ENCODE measurements around the gene BCL11A. TPM values are rescaled to one million over a fixed set of nuclear protein-coding genes. Genes with fewer than 3 reads are reported as not detected.

BCL11A gene
- total and polyA plus RNA-seq, 2 experiments from 2014 or later, result 3.5 to 8.9 TPM

GRCh38 chr2:60498127-60498815 lies 55.2 kb downstream of the BCL11A start:
- in situ Hi-C loops (cut with MboI), result no loop called here
- Histone ChIP-seq H3K79me2 (ENCODE audit: insufficient read depth) (no peaks in the 10 kb centered on the region), H3K4me1 (ENCODE audit: insufficient read depth) (peaks cover 7% of the 10 kb centered on the region; the same call in 1 of the 2 replicates), H3F3A (ENCODE audit: insufficient read depth) (no peaks in the 10 kb centered on the region), H3K4me2 (ENCODE audit: unreplicated experiment) (no peak overlapping the region), H3K9me3 (ENCODE audit: low read depth) (no peaks in the 10 kb centered on the region), H3K27me3 (replicated peaks; ENCODE audit: insufficient read depth) (no peaks in the 10 kb centered on the region), H2AFZ (no peak overlapping the region), H3K9me2 (ENCODE audit: insufficient read depth) (no peaks in the 10 kb centered on the region), H4K20me1 (ENCODE audit: insufficient read depth) (no peaks in the 10 kb centered on the region), H3K4me3 (no peak overlapping the region), H3K9ac (no peak overlapping the region), H3K27ac (no peak overlapping the region), H3K36me3 (ENCODE audit: low read depth) (no peaks in the 10 kb centered on the region)
- WGBS, 2 experiments (ENCODE audit: low coverage in 1 of 2, low lambda C conversion rate in 2 of 2, missing lambda C conversion rate in 2 of 2), result 92 to 96% methylated on average over 8 of the region's 8 CpGs
- no peak for TF ChIP-seq EZH2 (IDR thresholded peaks at IDR 0.05; ENCODE audit: insufficient read depth, poor library complexity, severe bottlenecking)
- TF ChIP-seq EZH2phosphoT487 (IDR thresholded peaks at IDR 0.05; ENCODE audit: insufficient read depth, low read depth), result no peak
- no peak for DNase-seq

DNA sequence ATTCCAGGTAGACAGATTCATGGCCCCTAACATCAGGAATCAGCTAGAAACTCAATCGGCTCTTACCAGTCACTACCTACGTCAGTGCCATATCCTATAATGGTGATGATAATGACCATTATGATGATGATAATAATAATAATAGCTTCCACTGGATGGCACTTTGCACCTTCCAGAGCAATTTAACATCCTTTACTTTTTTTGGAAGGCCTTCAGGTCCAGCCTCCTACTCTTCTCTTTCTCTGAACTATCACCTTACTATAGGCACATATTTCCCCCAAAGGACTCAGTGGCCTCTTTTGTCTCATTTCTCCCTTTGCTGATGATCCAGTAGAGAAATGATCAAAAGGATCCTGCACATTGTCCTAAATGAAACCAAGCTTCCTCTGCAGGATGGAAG lies 56.0 kb downstream of the BCL11A start:
- no peaks in the 10 kb centered on the region for H3K36me3 ChIP-seq (ENCODE audit: low read depth)
- H3K4me2 ChIP-seq (ENCODE audit: unreplicated experiment), result no peak overlapping the region
- H4K20me1 ChIP-seq (ENCODE audit: insufficient read depth), result no peaks in the 10 kb centered on the region
- H3K4me1 ChIP-seq (ENCODE audit: insufficient read depth), result peaks cover 7% of the 10 kb centered on the region; the same call in 1 of the 2 replicates
- H3K4me3 ChIP-seq, result no peak overlapping the region
- H3K9me3 ChIP-seq (ENCODE audit: low read depth), result no peaks in the 10 kb centered on the region
- in situ Hi-C loops (cut with MboI), result no loop called here
- no peak for TF ChIP-seq EZH2phosphoT487 (IDR thresholded peaks at IDR 0.05; ENCODE audit: insufficient read depth, low read depth)
- TF ChIP-seq EZH2 (IDR thresholded peaks at IDR 0.05; ENCODE audit: insufficient read depth, poor library complexity, severe bottlenecking), result no peak
- H3K9me2 ChIP-seq (ENCODE audit: insufficient read depth), result no peaks in the 10 kb centered on the region
- DNase-seq, result no peak
- no peak overlapping the region for H3K27ac ChIP-seq
- no peaks in the 10 kb centered on the region for H3K79me2 ChIP-seq (ENCODE audit: insufficient read depth)
- H3K9ac ChIP-seq, result no peak overlapping the region
- no peak overlapping the region for H2AFZ ChIP-seq
- 71 to 72% methylated on average over 2 of the region's 2 CpGs for WGBS, 2 experiments (ENCODE audit: low coverage in 1 of 2, low lambda C conversion rate in 2 of 2, missing lambda C conversion rate in 2 of 2)
- H3K27me3 ChIP-seq (replicated peaks; ENCODE audit: insufficient read depth), result no peaks in the 10 kb centered on the region
- no peaks in the 10 kb centered on the region for H3F3A ChIP-seq (ENCODE audit: insufficient read depth)

DNA sequence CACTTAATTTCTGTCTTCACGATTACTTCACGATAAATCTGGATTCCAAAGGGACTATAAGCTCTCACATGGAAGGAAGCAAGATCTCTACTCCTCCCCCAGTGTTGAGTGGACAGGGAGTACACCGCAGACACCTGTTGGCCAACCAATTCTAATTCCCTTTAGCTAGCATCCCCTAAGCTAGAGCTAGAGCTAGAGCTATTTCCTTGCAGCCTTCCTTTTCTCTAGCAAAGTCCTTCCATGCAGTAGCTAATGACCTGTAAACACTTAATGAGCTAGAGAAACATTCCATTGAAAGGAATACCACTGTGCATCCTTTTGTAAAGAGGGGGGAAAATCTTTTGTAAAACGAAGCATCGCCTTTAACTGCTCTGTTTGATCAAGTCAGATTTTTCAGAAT lies 56.5 kb downstream of the BCL11A start:
- 95 to 99% methylated on average over 5 of the region's 5 CpGs for WGBS, 2 experiments (ENCODE audit: low coverage in 1 of 2, low lambda C conversion rate in 2 of 2, missing lambda C conversion rate in 2 of 2)

GRCh38 chr2:60496475-60496874 lies 57.0 kb downstream of the BCL11A start:
- no peaks in the 10 kb centered on the region for H3K9me2 ChIP-seq (ENCODE audit: insufficient read depth)
- peaks cover 7% of the 10 kb centered on the region; the same call in 1 of the 2 replicates for H3K4me1 ChIP-seq (ENCODE audit: insufficient read depth)
- in situ Hi-C loops (cut with MboI), result no loop called here
- no peak overlapping the region for H3K4me2 ChIP-seq (ENCODE audit: unreplicated experiment)
- H3K27me3 ChIP-seq (replicated peaks; ENCODE audit: insufficient read depth), result no peaks in the 10 kb centered on the region
- H4K20me1 ChIP-seq (ENCODE audit: insufficient read depth), result no peaks in the 10 kb centered on the region
- H3F3A ChIP-seq (ENCODE audit: insufficient read depth), result no peaks in the 10 kb centered on the region
- 86 to 88% methylated on average over 1 of the region's 1 CpG for WGBS, 2 experiments (ENCODE audit: low coverage in 1 of 2, low lambda C conversion rate in 2 of 2, missing lambda C conversion rate in 2 of 2)
- no peak overlapping the region for H2AFZ ChIP-seq
- no peaks in the 10 kb centered on the region for H3K79me2 ChIP-seq (ENCODE audit: insufficient read depth)
- no peak for DNase-seq
- H3K36me3 ChIP-seq (ENCODE audit: low read depth), result no peaks in the 10 kb centered on the region
- TF ChIP-seq EZH2 (IDR thresholded peaks at IDR 0.05; ENCODE audit: insufficient read depth, poor library complexity, severe bottlenecking) (no peak), EZH2phosphoT487 (IDR thresholded peaks at IDR 0.05; ENCODE audit: insufficient read depth, low read depth) (no peak)
- H3K9ac ChIP-seq, result no peak overlapping the region
- no peak overlapping the region for H3K27ac ChIP-seq
- H3K9me3 ChIP-seq (ENCODE audit: low read depth), result no peaks in the 10 kb centered on the region
- no peak overlapping the region for H3K4me3 ChIP-seq

More for the DNA sequence above, 56.5 kb downstream of the BCL11A start:
- TF ChIP-seq EZH2phosphoT487 (IDR thresholded peaks at IDR 0.05; ENCODE audit: insufficient read depth, low read depth), result no peak
- no peak for TF ChIP-seq EZH2 (IDR thresholded peaks at IDR 0.05; ENCODE audit: insufficient read depth, poor library complexity, severe bottlenecking)
- Histone ChIP-seq H4K20me1 (ENCODE audit: insufficient read depth) (no peaks in the 10 kb centered on the region), H3K27ac (no peak overlapping the region), H3K27me3 (replicated peaks; ENCODE audit: insufficient read depth) (no peaks in the 10 kb centered on the region), H3F3A (ENCODE audit: insufficient read depth) (no peaks in the 10 kb centered on the region), H3K4me2 (ENCODE audit: unreplicated experiment) (no peak overlapping the region), H2AFZ (no peak overlapping the region), H3K9me2 (ENCODE audit: insufficient read depth) (no peaks in the 10 kb centered on the region), H3K9ac (no peak overlapping the region), H3K4me3 (no peak overlapping the region), H3K9me3 (ENCODE audit: low read depth) (no peaks in the 10 kb centered on the region), H3K36me3 (ENCODE audit: low read depth) (no peaks in the 10 kb centered on the region), H3K79me2 (ENCODE audit: insufficient read depth) (no peaks in the 10 kb centered on the region), H3K4me1 (ENCODE audit: insufficient read depth) (peaks cover 7% of the 10 kb centered on the region; the same call in 1 of the 2 replicates)
- DNase-seq, result no peak
- in situ Hi-C loops (cut with MboI), result no loop called here

Measured in GM23248 (cell line).